ENCODE measurements around the gene PLAAT3.
A peak's percentile ranks its signal among the peaks of the same experiment; 100 is the strongest.
"Not testable (repeated sequence)": the region's sequence is repeated elsewhere in the genome, so short reads cannot be mapped to it uniquely, and the experiment has no call there.

PLAAT3 gene

DNA sequence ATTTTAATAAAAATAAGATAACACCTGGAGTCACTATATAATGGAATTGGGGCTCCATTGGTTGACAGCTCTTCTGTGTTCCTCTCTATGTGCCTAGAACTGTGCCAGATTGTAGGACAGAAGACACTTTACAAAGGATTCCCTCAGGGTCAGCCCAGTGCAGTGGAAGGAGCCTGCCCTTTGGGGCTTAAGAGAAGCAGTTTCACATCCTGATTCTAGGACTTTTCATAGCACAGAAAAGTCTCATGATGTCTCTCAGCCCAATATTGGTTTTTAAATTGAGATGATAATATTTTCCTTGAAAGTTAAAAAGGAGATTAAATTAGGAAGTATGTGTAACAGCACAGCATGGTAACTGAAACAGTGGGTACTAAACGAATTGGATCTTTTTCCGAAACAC, 70.5 kb downstream of the PLAAT3 start:
- TF ChIP-seq, protein P1, sequence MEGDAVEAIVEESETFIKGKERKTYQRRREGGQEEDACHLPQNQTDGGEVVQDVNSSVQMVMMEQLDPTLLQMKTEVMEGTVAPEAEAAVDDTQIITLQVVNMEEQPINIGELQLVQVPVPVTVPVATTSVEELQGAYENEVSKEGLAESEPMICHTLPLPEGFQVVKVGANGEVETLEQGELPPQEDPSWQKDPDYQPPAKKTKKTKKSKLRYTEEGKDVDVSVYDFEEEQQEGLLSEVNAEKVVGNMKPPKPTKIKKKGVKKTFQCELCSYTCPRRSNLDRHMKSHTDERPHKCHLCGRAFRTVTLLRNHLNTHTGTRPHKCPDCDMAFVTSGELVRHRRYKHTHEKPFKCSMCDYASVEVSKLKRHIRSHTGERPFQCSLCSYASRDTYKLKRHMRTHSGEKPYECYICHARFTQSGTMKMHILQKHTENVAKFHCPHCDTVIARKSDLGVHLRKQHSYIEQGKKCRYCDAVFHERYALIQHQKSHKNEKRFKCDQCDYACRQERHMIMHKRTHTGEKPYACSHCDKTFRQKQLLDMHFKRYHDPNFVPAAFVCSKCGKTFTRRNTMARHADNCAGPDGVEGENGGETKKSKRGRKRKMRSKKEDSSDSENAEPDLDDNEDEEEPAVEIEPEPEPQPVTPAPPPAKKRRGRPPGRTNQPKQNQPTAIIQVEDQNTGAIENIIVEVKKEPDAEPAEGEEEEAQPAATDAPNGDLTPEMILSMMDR (conservative IDR thresholded peaks at IDR 0.05; ENCODE audit: low read depth) = no peak
- H3K27ac ChIP-seq = no peak overlapping the region
- no peak for DNase-seq (ENCODE audit: low spot score)
- CTCF ChIA-PET = no interaction called here
- POLR2A ChIA-PET (ENCODE audit: low non-redundant PET) = no interaction called here

DNA sequence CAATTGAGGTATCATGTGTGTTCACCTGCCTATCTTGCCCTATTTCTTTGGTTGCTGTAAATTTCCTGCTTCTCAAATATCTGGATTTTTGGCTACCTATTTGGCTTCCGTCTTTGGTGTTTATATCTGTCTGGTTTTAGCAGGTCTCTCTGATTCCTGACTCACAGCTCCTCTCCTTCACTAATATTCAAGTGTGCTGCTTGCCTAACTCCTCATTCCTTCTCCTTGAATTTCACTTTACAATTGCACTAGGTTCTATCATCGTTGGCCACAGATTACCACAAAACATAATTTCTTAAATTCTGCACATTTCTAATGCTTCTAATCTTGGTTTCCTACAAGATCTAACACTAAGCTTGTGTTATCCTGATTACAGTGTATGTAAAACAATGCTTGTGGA, 71.7 kb downstream of the PLAAT3 start:
- POLR2A ChIA-PET (ENCODE audit: low non-redundant PET); CTCF ChIA-PET; DNase-seq (ENCODE audit: low spot score); H3K27ac ChIP-seq: not testable (repeated sequence)

DNA sequence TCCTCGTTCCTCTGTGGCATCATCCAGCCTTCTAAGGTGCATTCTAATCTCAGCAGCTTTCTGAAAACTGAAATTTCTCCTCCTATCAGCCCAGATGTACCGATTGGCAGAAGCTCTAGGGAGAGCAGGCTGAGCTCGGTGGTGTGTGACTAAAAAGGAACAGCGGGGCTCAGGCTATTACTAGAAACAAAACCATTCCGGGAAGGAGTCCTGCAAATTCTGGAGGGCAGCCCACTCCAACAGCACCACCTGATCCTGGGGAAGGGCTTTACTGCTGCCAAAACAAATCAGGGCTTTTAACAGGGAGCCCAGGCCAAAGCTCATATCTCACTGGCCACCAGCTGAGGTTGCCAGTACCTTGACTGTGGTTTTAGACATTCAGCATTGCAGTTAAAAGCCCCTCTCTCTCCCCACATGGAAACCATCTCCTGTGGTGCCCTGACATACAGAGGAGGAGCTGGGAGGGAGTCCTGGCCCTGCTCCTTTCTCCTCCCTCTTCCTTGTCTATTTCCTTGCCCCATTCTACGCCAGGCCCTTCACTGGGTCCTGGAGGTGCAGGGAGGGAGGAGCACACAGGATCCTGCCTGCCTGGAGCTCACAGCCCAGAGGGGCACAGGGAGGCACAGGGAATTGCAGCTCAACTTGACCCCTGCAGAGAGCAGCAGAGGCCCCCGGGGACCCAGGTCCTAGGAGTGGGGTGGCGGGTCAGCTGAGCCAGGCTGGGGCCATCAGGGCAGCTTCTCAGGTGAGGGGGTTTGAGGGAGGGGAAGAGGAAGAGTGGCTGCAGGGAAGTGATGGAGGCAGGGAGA, 76.7 kb downstream of the PLAAT3 start:
- ChIA-PET CTCF (interaction anchor here (0.6 kb wide), 1 partner anchor 32 kb away, joined by 4 read pairs; no protein-coding TSS in a partner anchor), POLR2A (ENCODE audit: low non-redundant PET) (no interaction called here)
- TF ChIP-seq, protein P1 (conservative IDR thresholded peaks at IDR 0.05; ENCODE audit: low read depth) = no peak
- peak overlapping the region; percentile 65 for H3K27ac ChIP-seq
- no peak for DNase-seq (ENCODE audit: low spot score)

DNA sequence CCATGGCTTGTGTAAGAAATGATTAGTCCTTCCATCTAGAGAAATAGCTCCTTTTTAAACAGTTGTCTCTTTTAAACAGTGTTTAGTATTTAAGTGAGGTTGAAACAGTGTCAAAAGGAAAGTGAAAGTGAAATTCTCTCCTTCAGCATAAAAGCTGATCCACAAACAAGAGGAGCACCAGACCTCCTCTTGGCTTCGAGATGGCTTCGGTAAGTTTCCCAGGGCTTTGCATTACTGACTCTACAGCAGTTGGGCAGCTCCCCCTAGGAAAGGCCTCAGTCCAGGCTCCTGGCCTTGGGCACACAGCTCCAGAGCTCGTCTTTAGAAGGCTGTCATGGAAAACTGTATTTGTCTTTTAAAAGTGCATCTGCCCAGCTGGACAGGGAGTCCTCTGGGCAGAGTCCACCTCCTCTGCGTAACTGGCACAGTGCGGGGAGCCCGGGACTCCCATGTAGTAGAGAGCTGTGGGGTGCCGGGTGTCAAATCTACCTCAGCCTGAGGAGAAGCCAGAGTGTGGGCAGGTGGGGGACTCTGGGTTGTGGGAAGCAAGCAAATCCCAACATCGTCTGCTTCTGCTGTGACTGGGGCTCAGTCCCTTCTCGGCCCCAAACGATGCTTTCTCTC, 77.5 kb downstream of the PLAAT3 start, which contains the start of gene PLAAT4:
Gene PLAAT4, plus strand, starts transcription at position 140 of the 624 bp plus-strand sequence. Its CDS starts 61 bp downstream, at position 201.
- CTCF ChIA-PET = interaction anchor here (0.6 to 0.7 kb wide), 2 partner anchors 32 to 819 kb away, joined by 4 to 7 read pairs; no protein-coding TSS in a partner anchor
- TF ChIP-seq, protein P1 (conservative IDR thresholded peaks at IDR 0.05; ENCODE audit: low read depth) = no peak
- DNase-seq (ENCODE audit: low spot score) = peak; percentile 26
- POLR2A ChIA-PET (ENCODE audit: low non-redundant PET) = no interaction called here
- peak within 1 kb of the TSS; percentile 65 for H3K27ac ChIP-seq

DNA sequence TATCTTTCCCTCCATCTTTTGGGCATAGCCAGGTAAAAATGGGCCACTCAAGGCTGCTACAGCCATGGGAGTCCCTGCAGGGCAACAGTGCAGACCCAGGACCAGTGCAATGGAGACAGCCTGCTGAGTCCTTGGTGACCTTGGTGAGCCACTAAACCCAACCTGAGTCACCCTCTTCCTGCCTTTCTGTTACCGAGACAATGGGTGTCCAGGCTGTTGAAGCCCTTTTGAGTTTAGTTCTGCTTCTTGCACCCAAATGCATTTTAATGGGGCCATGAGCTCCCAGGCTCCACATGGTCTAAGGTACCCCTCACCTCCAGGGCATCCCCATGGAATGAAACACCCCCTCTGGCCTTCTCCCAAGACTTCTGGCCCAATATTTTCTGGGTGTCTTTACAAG, 78.5 kb downstream of the PLAAT3 start:
- no peak overlapping the region for H3K27ac ChIP-seq
- CTCF ChIA-PET = interaction anchor here (0.7 kb wide), 1 partner anchor 820 kb away, joined by 7 read pairs; no protein-coding TSS in a partner anchor
- POLR2A ChIA-PET (ENCODE audit: low non-redundant PET) = no interaction called here
- TF ChIP-seq, protein P1 (conservative IDR thresholded peaks at IDR 0.05; ENCODE audit: low read depth) = no peak
- DNase-seq (ENCODE audit: low spot score) = no peak

DNA sequence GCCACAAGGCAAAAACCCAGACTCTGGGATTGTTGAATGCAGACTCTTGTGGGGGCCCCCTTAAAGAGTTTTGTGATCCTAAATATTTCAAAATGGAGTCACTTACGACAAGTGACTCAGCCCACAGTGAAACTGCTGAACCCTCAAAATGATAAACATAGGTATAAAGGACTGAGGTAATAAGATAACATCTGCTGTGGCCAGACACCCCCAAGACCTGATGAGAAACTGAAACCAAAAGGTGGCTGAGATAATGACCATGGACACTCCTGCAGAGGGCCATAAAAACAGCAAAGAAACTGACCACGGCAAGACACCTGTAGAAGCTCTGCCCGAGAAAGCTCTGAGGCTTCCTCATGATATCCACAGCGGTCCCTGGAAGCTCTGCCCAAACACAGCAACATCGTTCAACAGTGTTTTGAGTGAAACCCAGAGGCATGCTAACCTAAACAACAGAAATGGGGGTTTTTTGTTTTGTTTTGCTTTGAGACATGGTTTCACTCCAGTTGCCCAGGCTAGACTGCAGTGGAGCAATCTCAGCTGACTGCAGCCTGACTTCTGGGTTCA, 79.3 kb downstream of the PLAAT3 start:
- ChIA-PET POLR2A (ENCODE audit: low non-redundant PET) (no interaction called here), CTCF (no interaction called here)
- TF ChIP-seq, protein P1 (conservative IDR thresholded peaks at IDR 0.05; ENCODE audit: low read depth) = no peak
- no peak overlapping the region for H3K27ac ChIP-seq
- no peak for DNase-seq (ENCODE audit: low spot score)
